HG03558 (cell line): Measurements from ENCODE around the gene WSCD1.

Experiments
- ATAC-seq: cut with Tn5 transposase; IDR thresholded peaks from one replicate; pipeline ENCODE4 v1.9.1; 2021; ENCODE audit warnings: moderate number of reproducible peaks; ENCODE audit not compliant: unreplicated experiment; ENCODE audit errors: extremely low read depth

WSCD1 gene

DNA sequence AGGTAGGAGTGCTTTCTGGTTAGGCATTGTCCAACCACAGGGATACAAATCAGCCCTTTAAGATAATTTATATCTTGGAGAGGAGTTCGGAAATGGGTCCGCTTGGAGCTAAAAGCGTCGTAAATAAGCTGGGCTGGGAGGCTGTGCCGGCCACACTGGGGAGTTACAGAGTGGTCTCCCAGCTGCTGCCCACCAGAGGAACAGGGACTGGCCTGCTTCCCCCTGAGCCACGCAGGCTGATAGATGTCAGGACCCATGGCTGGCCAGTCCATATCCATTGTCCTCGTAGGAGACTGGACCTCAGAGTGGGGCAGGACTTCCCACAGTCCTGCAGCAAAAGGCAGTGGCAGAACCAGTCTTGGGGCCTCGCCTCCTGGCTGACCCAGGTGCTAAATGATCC lies 12.6 kb upstream of the WSCD1 start:
- no peak for ATAC-seq

DNA sequence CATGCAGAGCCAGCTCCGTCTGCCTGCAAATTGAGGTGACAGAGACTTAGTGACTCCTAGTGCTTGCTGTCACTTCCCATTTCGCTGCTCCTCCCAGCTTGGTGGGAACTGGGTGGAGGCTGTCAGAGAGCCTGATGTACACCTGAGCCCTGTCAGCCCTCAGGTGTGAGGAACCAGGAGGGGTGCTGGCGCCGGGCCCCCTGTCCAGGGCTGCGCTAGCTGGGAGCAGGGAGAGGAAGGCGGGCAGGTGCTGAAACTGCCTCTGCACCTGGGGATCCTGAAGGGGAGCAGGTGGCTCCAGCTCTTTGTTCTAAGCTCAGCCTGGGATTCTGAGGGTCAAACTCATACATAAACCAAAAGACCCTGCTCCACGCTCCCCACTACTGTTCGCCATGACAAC lies 10.8 kb upstream of the WSCD1 start:
- ATAC-seq: no peak

DNA sequence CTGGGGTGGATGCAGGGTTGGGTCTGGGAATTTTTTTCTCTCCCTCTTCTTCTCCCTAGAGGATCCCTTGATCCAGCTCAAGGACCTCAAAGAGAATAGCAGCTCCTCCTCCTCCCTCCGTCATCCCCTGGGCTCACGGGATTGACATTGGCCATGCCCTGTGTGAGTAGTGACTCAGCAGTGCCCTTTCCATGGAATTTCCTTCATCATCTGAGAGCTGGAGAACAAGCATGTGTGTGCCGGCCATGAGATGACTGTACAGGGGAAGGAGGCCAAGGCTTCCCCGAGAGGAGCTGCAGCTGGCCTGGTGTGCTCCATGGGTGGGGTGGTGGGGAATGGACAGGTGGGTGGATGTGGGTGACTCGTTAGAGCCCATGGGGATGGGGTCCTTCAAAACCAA lies 8.9 kb upstream of the WSCD1 start:
- ATAC-seq: no peak

GRCh38 chr17:6064868-6065267 lies 5.3 kb upstream of the WSCD1 start:
- no peak for ATAC-seq

- ATAC-seq: no peak
Observed at GRCh38 chr17:6065351-6065750, 4.8 kb upstream of the WSCD1 start.

GRCh38 chr17:6066183-6066948 lies 3.8 kb upstream of the WSCD1 start:
- no peak for ATAC-seq

DNA sequence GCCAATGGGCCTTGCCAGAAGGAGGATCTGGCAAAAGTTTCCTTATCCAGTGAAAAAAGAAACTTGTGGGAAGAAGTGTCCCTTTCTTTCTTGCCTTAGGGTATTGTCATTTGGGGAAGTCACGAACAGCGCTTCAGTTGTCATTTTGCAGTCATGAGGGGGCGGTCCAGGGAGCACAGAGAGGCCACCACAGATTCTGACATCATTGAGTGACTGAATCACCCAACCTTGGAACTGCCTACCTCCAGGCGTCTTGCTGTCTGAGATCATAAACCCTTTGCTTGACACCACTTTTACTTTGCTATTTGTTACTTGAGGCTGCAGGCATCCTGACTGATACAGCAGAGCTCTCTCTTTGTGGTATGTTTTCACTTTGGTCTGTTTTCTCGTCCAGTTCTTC lies 3.1 kb upstream of the WSCD1 start:
- no peak for ATAC-seq

DNA sequence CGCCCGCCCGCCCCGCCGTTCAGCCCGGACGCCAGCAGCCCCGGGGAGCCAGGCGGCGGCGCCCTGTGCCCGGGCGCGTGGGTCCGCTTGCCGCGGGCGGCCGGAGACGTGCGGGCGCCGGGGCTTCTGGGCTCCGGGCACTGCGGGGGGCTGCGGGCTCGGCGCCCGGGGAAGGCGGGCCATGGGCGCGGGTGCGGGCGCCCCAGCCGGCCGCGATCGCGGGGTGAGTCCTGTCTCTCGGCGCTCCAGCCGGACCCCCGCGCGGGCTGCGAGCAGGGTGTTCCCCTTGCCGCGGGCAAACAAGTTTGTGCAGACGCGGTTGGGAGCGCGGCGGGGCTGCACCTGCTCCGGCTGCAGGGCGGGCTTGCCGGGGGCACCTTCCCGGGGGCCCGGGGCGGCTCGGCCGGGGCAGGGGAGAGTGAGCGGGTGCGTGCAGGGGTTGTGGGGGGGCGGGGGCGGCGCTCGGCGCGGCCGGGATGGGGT lies 292 bp downstream of the WSCD1 start:
- no peak for ATAC-seq

GRCh38 chr17:6070913-6071511 lies 833 bp downstream of the WSCD1 start:
- no peak for ATAC-seq

- ATAC-seq: no peak
Observed at GRCh38 chr17:6071528-6072065, 1.4 kb downstream of the WSCD1 start.

DNA sequence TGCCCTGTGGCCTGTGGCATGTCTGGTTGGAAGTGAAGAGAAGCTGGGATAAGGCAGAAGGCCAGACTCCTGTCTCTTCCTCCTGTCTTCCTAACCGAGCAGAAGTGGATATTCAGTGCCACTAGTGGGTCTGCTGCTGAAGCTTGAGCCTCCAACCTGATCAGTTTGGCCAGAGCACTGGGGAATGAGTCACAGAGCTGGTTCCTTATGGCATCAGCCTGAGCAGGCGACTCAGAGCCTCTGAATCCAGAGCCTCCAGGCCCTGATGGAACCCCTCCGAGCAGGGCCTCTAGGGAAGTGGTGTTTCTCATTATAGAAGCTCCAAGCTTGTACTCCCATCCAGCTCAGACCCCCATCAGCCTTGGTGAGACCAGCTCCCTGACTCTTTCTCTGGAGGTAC lies 2.0 kb downstream of the WSCD1 start:
- ATAC-seq: no peak

DNA sequence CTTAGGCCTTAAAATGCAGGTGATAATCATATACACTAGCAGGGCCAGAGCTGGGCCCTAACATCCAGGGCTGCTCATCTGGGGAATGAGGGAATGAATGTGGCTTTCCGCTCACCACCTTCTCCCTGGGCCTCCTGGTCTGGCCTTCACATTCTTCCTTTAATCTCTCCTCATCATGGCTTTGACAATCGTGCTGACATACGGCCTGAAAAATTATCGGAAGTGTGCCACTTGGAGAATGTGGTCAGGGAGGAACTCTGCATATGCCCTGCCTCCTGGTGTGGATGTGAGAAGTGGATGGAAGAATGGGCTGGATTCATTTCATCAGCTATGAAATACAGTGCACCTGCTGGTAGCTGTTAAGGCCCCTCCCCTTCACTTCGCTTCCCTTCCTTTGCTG lies 2.4 kb downstream of the WSCD1 start:
- ATAC-seq: no peak

DNA sequence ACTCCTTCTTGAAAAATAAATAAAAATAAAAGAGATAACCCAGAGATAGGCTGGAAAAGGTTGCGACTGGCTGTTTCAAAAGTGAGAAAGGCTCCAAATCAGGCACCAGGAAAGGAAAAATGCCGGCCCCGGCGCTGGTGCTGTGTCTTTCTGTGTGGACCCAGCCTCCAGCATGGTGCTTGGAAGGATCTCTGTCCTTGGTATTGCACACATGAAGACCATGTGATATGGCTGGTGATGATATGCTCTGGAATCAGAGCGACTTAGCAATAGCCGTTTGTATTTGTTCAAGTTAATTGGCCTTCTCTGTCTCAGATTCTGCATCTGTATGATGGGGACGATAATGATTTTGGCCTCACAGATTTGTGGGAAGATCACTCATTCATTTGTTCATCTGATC lies 3.4 kb downstream of the WSCD1 start:
- ATAC-seq: no peak

DNA sequence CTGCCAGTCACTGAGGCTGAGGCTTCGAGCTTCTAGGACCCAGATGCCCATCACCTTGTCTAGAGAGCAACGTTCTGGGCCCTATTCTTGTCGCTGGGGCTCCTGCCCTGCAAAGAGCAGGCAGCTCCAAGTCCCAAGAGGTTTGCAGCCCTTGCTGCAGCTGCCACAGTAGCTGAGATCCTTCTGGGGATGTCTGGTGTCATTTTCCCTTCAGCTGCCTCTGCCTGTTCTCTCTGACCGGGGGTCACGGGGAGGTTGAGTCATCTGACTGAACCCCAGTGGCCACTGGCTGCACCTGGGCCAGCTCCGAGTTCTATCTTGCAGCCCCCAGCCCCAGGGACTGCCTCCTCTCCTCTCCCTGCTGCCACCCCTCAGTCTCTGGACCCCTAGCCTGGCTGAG lies 4.9 kb downstream of the WSCD1 start:
- ATAC-seq: no peak

GRCh38 chr17:6075845-6076244 lies 5.7 kb downstream of the WSCD1 start:
- ATAC-seq: no peak

DNA sequence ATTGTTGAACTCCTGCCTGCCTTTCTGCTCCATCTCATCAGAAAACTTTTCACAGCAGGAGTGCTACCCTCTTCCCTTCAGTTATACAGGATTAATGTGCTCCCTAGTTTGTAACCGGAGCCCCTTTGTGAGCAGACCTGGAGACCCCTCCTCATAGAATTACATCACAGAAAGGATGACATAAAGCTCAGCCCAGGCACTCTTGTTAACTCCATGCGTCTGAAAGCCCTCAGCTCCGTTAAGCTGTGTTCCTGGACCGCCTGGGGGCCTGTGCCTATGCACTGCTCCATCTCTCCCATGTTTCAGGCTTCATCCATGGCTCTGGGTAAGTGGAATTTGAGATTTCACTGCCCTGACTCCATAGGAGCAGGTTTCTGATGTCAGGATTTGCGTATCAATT lies 7.6 kb downstream of the WSCD1 start:
- ATAC-seq: no peak

GRCh38 chr17:6078458-6078871 lies 8.3 kb downstream of the WSCD1 start:
- ATAC-seq: no peak

GRCh38 chr17:6079155-6079888 lies 9.1 kb downstream of the WSCD1 start:
- ATAC-seq: no peak

DNA sequence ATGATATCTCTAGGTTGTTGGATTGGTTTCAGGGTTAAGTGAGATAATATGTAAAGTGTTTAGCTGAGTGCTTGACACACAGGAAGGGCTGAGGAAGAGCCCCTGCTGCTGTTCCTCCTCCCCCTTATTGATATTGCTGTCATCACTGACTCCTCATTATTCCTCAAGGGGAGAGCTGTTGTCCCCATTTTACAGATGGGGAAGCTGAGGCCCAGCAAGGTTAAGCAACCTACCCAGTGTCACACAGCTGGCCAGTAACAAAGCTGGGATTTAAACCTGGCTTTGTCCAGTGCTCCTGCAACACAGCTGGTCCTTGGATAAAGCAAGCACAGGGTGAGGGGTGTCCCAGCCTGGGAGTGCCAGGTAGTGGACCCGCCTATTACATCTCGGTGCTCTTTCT lies 9.8 kb downstream of the WSCD1 start:
- ATAC-seq: no peak

- ATAC-seq: no peak
Observed at GRCh38 chr17:6080711-6081430, 10.7 kb downstream of the WSCD1 start.
